PC-9 (cell line): Measurements from ENCODE around the gene GGCX. TPM values are rescaled to one million over a fixed set of nuclear protein-coding genes. Genes with fewer than 3 reads are reported as not detected.

Experiments used
- BruUV-seq: library from RNA; stranded (reverse); fragments of 400-500 nt; replicated peaks from 2 replicates; lab custom pipeline; 2021; lab: Mats Ljungman, UMichigan
- CTCF ChIA-PET: fragments of 300-600 bp; sonication (Branson Sonifier 250); formaldehyde crosslinking; loops from one replicate; lab custom pipeline; 2022; ENCODE audit warnings: antibody characterized with exemption; lab: Charles Lee
- POLR2A ChIA-PET: fragments of 300-600 bp; sonication (Branson Sonifier 250); formaldehyde crosslinking; loops from one replicate; lab custom pipeline; 2022; ENCODE audit warnings: antibody characterized with exemption; ENCODE audit not compliant: unreplicated experiment; lab: Charles Lee
- DNase-seq, 2 experiments: peaks; one replicate each; pipeline versions ENCODE4 v3.0.0 to v3.0.0-alpha.2; 2015 to 2022; ENCODE audit warnings: mixed read lengths in 1 of 2
- H2AFZ ChIP-seq: fragments of 200-600 bp; sonication (generic); 2 replicates; pipeline ENCODE4 v1.8.1; 2017; ENCODE audit warnings: antibody characterized with exemption
- H3F3A ChIP-seq: fragments of 200-600 bp; sonication (generic); 2 replicates; pipeline ENCODE4 v1.8.1; 2017; ENCODE audit warnings: antibody characterized with exemption, mild to moderate bottlenecking, low read depth; ENCODE audit not compliant: insufficient read depth
- H3K27ac ChIP-seq: fragments of 200-600 bp; sonication (generic); 2 replicates; pipeline ENCODE4 v1.6.1; 2016; ENCODE audit warnings: mixed run types
- H3K27me3 ChIP-seq: fragments of 200-600 bp; sonication (generic); 2 replicates; pipeline ENCODE4 v1.6.1; 2016; ENCODE audit warnings: low read depth, mixed run types; ENCODE audit not compliant: insufficient read depth
- H3K36me3 ChIP-seq: fragments of 200-600 bp; sonication (generic); 2 replicates; pipeline ENCODE4 v1.6.1; 2016; ENCODE audit warnings: low read depth, mixed run types
- H3K4me1 ChIP-seq: fragments of 200-600 bp; sonication (generic); replicated peaks from 2 replicates; pipeline ENCODE4 v1.6.1; 2016; ENCODE audit warnings: mixed run types; ENCODE audit not compliant: insufficient read depth
- H3K4me2 ChIP-seq: fragments of 200-600 bp; sonication (generic); 2 replicates; pipeline ENCODE4 v1.6.1; 2017; ENCODE audit warnings: mixed run types
- H3K4me3 ChIP-seq: fragments of 200-600 bp; sonication (generic); 2 replicates; pipeline ENCODE4 v1.6.1; 2016; ENCODE audit warnings: mixed run types
- H3K79me2 ChIP-seq: fragments of 200-600 bp; sonication (generic); 2 replicates; pipeline ENCODE4 v1.6.1; 2017; ENCODE audit warnings: low read depth, mixed run types
- H3K9me2 ChIP-seq: fragments of 200-600 bp; sonication (generic); 2 replicates; pipeline ENCODE4 v1.8.1; 2017; ENCODE audit warnings: mild to moderate bottlenecking; ENCODE audit not compliant: insufficient read depth
- H3K9me3 ChIP-seq: fragments of 200-600 bp; sonication (generic); 2 replicates; pipeline ENCODE4 v1.8.1; 2016; ENCODE audit warnings: low read depth; ENCODE audit not compliant: insufficient read depth
- H4K20me1 ChIP-seq: fragments of 200-600 bp; sonication (generic); 2 replicates; pipeline ENCODE4 v1.8.1; 2017; ENCODE audit not compliant: insufficient read depth
- CTCF ChIP-seq: fragments of 200-600 bp; sonication (generic); conservative IDR thresholded peaks from 2 replicates; pipeline ENCODE4 v1.6.1; 2017; ENCODE audit warnings: mixed run types, antibody characterized with exemption, mild to moderate bottlenecking, moderate library complexity
- EZH2 ChIP-seq: fragments of 200-600 bp; sonication (generic); IDR thresholded peaks from 2 replicates; pipeline ENCODE4 v1.8.0; 2017; ENCODE audit warnings: antibody characterized with exemption, low read depth
- intact Hi-C: fragments of 100-400 bp; cut with micrococcal nuclease; formaldehyde crosslinking; loops from one replicate; pipeline ENCODE4 v1.10.0; 2022; ENCODE audit not compliant: unreplicated experiment
- total RNA-seq: library from RNA; stranded (reverse); gene quantifications from 2 replicates; pipeline ENCODE4 v1.2.3, GENCODE V29; 2021

Gene GGCX
- total RNA-seq, 1 experiment from 2014 or later: 30.2 TPM

- no peaks in the 10 kb centered on the region for H3K9me3 ChIP-seq
- no peak for TF ChIP-seq EZH2
- no peak for TF ChIP-seq CTCF
- no peak overlapping the region for H3K27ac ChIP-seq
- H3K27me3 ChIP-seq: no peaks in the 10 kb centered on the region
- ChIA-PET CTCF (interaction anchor here (0.8 kb wide), 1 partner anchor 248 kb away, joined by 4 read pairs; no protein-coding TSS in a partner anchor), POLR2A (interaction anchor here (0.6 to 0.7 kb wide), 3 partner anchors 14 to 160 kb away, joined by 4 to 12 read pairs (median 11); no protein-coding TSS in a partner anchor)
- no TSS peak for BruUV-seq
- DNase-seq: peak; percentile 69
- H3K79me2 ChIP-seq: no peaks in the 10 kb centered on the region
- H3K36me3 ChIP-seq: no peaks in the 10 kb centered on the region
- H2AFZ ChIP-seq: no peak overlapping the region
- H3K4me2 ChIP-seq: peak overlapping the region; percentile 24
- no peak overlapping the region for H3K4me3 ChIP-seq
- H3K9me2 ChIP-seq: no peaks in the 10 kb centered on the region
- peaks cover 17% of the 10 kb centered on the region for H3K4me1 ChIP-seq
- H4K20me1 ChIP-seq: no peaks in the 10 kb centered on the region
- intact Hi-C loops: no loop called here
- peaks cover 6% of the 10 kb centered on the region for H3F3A ChIP-seq
Measured at GRCh38 chr2:85524336-85524908, 36.9 kb downstream of the GGCX start.

GRCh38 chr2:85523903-85524335, 37.4 kb downstream of the GGCX start:
- BruUV-seq: no TSS peak
- CTCF ChIA-PET: interaction anchor here (0.8 kb wide), 1 partner anchor 248 kb away, joined by 4 read pairs; no protein-coding TSS in a partner anchor
- POLR2A ChIA-PET: interaction anchor here (0.6 kb wide), 2 partner anchors 113 to 159 kb away, joined by 4 to 11 read pairs; no protein-coding TSS in a partner anchor
- TF ChIP-seq EZH2: no peak
- no peak for TF ChIP-seq CTCF
- peak overlapping the region; percentile 24; the same call in 1 of the 2 replicates for H3K4me2 ChIP-seq
- DNase-seq: no peak
- no peaks in the 10 kb centered on the region for H3K36me3 ChIP-seq
- intact Hi-C loops: no loop called here
- peaks cover 17% of the 10 kb centered on the region for H3K4me1 ChIP-seq
- H3K27me3 ChIP-seq: no peaks in the 10 kb centered on the region
- no peak overlapping the region for H2AFZ ChIP-seq
- no peaks in the 10 kb centered on the region for H3K9me2 ChIP-seq
- no peaks in the 10 kb centered on the region for H3K79me2 ChIP-seq
- H4K20me1 ChIP-seq: no peaks in the 10 kb centered on the region
- H3K27ac ChIP-seq: no peak overlapping the region
- no peaks in the 10 kb centered on the region for H3K9me3 ChIP-seq
- H3K4me3 ChIP-seq: no peak overlapping the region
- H3F3A ChIP-seq: peaks cover 6% of the 10 kb centered on the region

GRCh38 chr2:85523062-85523902, 38.0 kb downstream of the GGCX start:
- H3K4me3 ChIP-seq: no peak overlapping the region
- no peaks in the 10 kb centered on the region for H3K36me3 ChIP-seq
- H3K27me3 ChIP-seq: no peaks in the 10 kb centered on the region
- ChIA-PET POLR2A (no interaction called here), CTCF (no interaction called here)
- no peak overlapping the region for H2AFZ ChIP-seq
- H3K4me1 ChIP-seq: peaks cover 18% of the 10 kb centered on the region
- H3K27ac ChIP-seq: no peak overlapping the region
- no peaks in the 10 kb centered on the region for H3K9me2 ChIP-seq
- BruUV-seq: no TSS peak
- DNase-seq: no peak
- H3K9me3 ChIP-seq: no peaks in the 10 kb centered on the region
- intact Hi-C loops: no loop called here
- H3K79me2 ChIP-seq: no peaks in the 10 kb centered on the region
- no peaks in the 10 kb centered on the region for H4K20me1 ChIP-seq
- peaks cover 6% of the 10 kb centered on the region for H3F3A ChIP-seq
- H3K4me2 ChIP-seq: no peak overlapping the region; the same call in 1 of the 2 replicates
- TF ChIP-seq CTCF (no peak), EZH2 (no peak)
